GM10266 (cell line): ENCODE measurements around the gene MIGA2.

ENCODE experiments used
- DNase-seq: peaks from one replicate; pipeline ENCODE4 v3.0.0; 2012; ENCODE audit errors: extremely low spot score
- CTCF ChIP-seq: IDR thresholded peaks from 2 replicates; pipeline ENCODE4 v1.5.1; 2012; ENCODE audit warnings: mild to moderate bottlenecking, low read depth; ENCODE audit not compliant: control insufficient read depth, insufficient read depth; ENCODE audit errors: missing control alignments

The MIGA2 gene

GRCh38 chr9:129078691-129079503 lies 42.5 kb downstream of the MIGA2 start:
- TF ChIP-seq CTCF, result no peak

GRCh38 chr9:129079829-129080228 lies 43.4 kb downstream of the MIGA2 start:
- no peak for DNase-seq
- TF ChIP-seq CTCF, result no peak

More at GRCh38 chr9:129078691-129079503, 42.5 kb downstream of the MIGA2 start:
- no peak for DNase-seq

GRCh38 chr9:129080298-129080600 lies 43.8 kb downstream of the MIGA2 start:
- no peak for TF ChIP-seq CTCF
- no peak for DNase-seq

- no peak for TF ChIP-seq CTCF
Measured at GRCh38 chr9:129080601-129081387, 44.4 kb downstream of the MIGA2 start, which contains the start of gene DOLPP1. Gene DOLPP1 (plus strand): TSS chr9:129081111. CDS start chr9:129081132, 21 bp downstream.

GRCh38 chr9:129081388-129081904 lies 45.0 kb downstream of the MIGA2 start:
- no peak for TF ChIP-seq CTCF
- peak; percentile 95 for DNase-seq

More at GRCh38 chr9:129080601-129081387, 44.4 kb downstream of the MIGA2 start, which contains the start of gene DOLPP1:
- DNase-seq, result peak; percentile 100

GRCh38 chr9:129084087-129084486 lies 47.7 kb downstream of the MIGA2 start:
- no peak for DNase-seq

More at GRCh38 chr9:129084087-129084486, 47.7 kb downstream of the MIGA2 start:
- no peak for TF ChIP-seq CTCF
